LHCN-M2 (cell line): Measurements from ENCODE around the gene KDM4C. TPM values are rescaled to one million over a fixed set of nuclear protein-coding genes. Genes with fewer than 3 reads are reported as not detected.

Experiments
- DNase-seq: peaks from one replicate; pipeline ENCODE4 v3.0.0-alpha.2; 2012; ENCODE audit warnings: low read depth
- total RNA-seq: library from RNA; depleted of rRNA; stranded (reverse); fragments of >200 nt; gene quantifications from 2 replicates; pipeline ENCODE4 v1.2.3, GENCODE V29; 2014

KDM4C gene
- total RNA-seq, 1 experiment from 2014 or later: 22.6 TPM

DNA sequence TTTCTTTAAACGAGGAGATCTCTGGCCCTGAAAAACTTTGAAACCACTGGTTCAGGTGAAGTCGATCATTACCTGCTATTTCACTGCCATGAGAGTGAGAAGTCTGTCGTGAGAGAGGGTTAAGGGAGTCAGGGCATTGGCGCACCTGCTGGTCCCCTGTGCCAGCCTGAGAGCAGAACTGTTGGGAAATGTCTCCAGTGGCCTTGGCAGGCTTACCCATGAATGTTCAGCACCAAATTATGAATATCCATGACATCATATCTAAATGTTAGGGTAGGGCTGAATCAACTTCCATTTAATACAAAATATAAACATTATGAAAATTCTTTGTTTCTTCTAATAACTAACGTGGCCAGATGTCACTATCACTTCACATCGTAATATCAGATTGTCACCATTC, 379.3 kb downstream of the KDM4C start:
- DNase-seq: no peak

DNA sequence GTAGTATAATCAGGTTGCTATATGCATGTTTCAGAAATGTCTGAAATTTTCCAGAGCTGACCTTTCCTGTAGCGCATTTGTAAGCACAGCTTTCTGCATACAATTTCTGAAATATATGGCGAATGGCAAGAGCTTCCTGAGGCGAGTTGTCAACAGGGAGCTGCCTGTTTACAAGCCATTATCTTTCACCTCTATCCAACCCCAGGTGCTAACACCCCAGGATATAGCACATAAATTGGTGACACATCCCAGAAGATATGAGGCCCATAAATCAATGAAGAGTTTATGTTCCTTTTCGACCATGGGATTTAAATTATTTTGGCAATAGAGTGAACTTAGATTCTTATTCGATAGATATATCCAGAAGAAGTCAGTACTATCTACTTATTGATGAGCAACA, 379.8 kb downstream of the KDM4C start:
- DNase-seq: no peak

GRCh38 chr9:7139886-7140285, 382.1 kb downstream of the KDM4C start:
- no peak for DNase-seq

- DNase-seq: no peak
Observed at GRCh38 chr9:7140401-7140800, 382.6 kb downstream of the KDM4C start.

- no peak for DNase-seq
Observed at GRCh38 chr9:7143645-7144200, 385.9 kb downstream of the KDM4C start.

GRCh38 chr9:7144265-7145046, 386.7 kb downstream of the KDM4C start:
- no peak for DNase-seq

GRCh38 chr9:7145361-7146069, 387.7 kb downstream of the KDM4C start:
- DNase-seq: no peak

- no peak for DNase-seq
Observed at GRCh38 chr9:7146582-7146981, 388.8 kb downstream of the KDM4C start.

GRCh38 chr9:7147121-7148090, 389.6 kb downstream of the KDM4C start:
- DNase-seq: no peak

DNA sequence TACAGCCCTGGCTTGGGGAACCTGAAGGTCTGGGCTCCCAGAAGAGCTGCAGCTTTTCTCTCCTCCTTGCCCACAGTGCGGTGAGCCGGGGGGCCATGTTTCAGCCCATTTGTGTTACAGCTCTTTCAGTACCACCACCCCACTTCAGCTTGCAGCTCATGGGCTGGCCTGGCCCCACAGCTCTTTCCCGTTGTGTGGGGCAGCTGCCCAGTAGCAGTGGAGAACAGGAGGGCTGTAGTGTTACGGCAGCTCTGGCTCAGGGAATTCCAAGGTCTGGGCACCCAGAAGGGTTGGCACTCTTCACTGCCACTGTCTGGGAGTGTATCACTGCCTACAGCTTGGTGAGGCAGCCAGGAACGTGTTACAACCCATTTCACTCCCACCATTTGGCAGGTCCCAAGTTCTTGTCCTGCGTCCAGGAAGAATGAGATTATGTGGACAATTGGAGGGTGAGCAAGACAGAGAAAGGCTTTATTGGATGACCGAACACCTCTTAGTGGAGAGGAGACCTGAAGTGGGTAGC, 390.5 kb downstream of the KDM4C start:
- no peak for DNase-seq

- DNase-seq: no peak
Observed at GRCh38 chr9:7149258-7149657, 391.5 kb downstream of the KDM4C start.

GRCh38 chr9:7150153-7150890, 392.5 kb downstream of the KDM4C start:
- DNase-seq: no peak

- DNase-seq: no peak
Observed at GRCh38 chr9:7153134-7153533, 395.4 kb downstream of the KDM4C start.

DNA sequence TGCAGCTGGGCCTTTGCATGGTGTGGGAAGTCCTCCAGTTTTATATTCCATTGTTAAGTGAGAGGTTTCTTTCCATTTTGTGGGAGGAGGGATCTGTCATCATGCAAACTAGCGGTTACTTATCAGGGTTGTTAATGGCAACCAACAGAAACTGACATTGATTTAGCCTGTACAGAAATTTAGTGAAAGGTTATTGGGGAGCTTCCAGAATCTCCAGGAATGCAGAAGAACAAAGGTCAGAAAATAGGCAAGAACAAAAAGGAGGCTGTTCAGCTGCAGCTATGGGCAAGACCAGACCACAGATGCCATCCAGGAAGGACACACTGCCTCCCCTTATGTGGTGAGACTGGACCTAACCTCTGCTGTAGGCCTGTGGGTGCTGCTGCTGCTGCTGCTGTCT, 395.8 kb downstream of the KDM4C start:
- DNase-seq: no peak

GRCh38 chr9:7154003-7154619, 396.3 kb downstream of the KDM4C start:
- DNase-seq: no peak

GRCh38 chr9:7154650-7155049, 396.9 kb downstream of the KDM4C start:
- no peak for DNase-seq

DNA sequence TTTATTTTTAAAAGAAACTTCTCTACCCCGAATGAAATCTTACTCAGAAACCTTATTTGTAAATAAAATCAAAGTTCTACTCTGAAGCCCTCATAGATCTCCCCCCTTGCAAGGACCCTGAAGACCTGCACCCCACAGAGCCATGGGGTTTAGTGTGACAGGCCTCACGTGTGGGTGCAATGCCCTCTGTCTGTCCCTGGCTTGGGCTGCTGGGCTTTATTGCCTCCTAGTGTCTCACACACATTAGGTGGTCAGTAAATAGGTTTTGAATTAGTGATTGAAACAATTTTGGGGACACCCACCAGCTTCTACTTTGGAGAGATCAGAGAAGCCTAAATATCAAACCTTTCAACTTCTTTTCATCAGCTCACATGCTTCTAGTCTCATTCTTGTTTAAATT, 403.7 kb downstream of the KDM4C start:
- no peak for DNase-seq

GRCh38 chr9:7163932-7164331, 406.2 kb downstream of the KDM4C start:
- DNase-seq: no peak

DNA sequence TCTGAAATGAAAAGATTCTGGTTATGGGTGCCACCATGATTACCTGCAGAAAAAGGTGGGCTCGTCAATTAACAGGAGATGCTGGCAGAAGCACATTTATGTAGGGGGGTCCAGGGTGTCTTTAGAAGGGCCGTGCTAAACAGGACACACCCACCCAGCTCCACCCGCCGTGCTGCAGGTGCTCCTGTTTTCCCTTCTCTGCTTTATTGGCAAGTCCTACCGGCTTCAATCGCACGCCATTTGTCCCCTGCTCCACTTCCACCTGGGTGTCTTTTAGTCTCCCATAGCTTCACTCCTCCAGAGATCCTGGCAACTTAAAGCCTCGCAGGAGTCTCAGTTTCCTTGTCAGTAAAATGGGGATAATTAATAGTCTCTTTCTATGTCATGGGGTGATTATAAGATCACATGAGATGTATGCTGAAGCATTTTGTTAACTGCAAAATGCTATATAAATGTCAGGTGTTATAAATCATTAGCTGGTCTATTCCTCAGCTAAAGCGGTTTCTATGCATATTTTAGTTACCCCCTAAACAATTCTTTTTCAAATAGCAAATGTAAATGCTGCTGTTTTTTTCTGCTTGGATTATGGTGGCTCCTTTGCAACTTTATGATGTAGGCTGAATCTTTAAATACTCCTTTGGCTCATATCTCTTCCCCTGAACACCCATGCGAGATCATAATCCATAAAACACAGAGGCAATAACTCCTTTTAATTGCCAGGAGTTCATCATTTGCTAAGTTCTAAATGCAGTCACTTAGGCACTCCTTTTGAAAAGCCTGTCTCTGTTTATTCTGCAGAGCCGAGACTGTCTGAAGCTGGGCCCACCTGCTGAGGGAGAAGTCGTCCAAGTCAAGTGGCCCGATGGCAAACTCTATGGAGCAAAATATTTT, 406.9 kb downstream of the KDM4C start:
- no peak for DNase-seq
